ENCODE results near the gene CHKA. TPM values are rescaled to one million over a fixed set of nuclear protein-coding genes. Genes with fewer than 3 reads are reported as not detected.

CHKA gene
- total RNA-seq, 2 donors from 2014 or later = 56.1 to 75.9 TPM

- Mint-ChIP-seq H3K4me1 (peaks cover 24% of the 10 kb centered on the region), H3K27ac (no peak overlapping the region), H3K9me3 (peaks cover 61% of the 10 kb centered on the region), H3K4me3 (no peak overlapping the region), H3K36me3 (ENCODE audit: low read depth) (peaks cover 8% of the 10 kb centered on the region), H3K27me3 (ENCODE audit: insufficient read depth) (no peaks in the 10 kb centered on the region)
- H3K27ac ChIP-seq (ENCODE audit: low read depth, low read length) = no peak overlapping the region
- no peaks in the 10 kb centered on the region for H3K36me3 ChIP-seq (ENCODE audit: control insufficient read depth, insufficient read depth, low read length)
- no peak for DNase-seq
- no peak overlapping the region for H3K4me3 ChIP-seq (ENCODE audit: low read length)
- H3K27me3 ChIP-seq (ENCODE audit: control insufficient read depth, insufficient read depth, low read length, poor library complexity, severe bottlenecking) = no peaks in the 10 kb centered on the region
- TF ChIP-seq CTCF (conservative IDR thresholded peaks at IDR 0.05) = no peak
- peaks cover 57% of the 10 kb centered on the region for H3K9me3 ChIP-seq (ENCODE audit: control insufficient read depth, low read length)
- peaks cover 2% of the 10 kb centered on the region for H3K4me1 ChIP-seq (ENCODE audit: control insufficient read depth, insufficient read depth, low read length)
- 90% methylated on average over 1 of the region's 1 CpG; no CpG with 5 or more reads in 1 of the 2 experiments for WGBS, 2 experiments (ENCODE audit: insufficient coverage in 1 of 2, insufficient read length in 1 of 2)
- no peak overlapping the region for H3K9ac ChIP-seq (ENCODE audit: extremely low read depth, low read length, poor library complexity, severe bottlenecking)
Measured at GRCh38 chr11:68130121-68130520, 8.9 kb upstream of the CHKA start.

- Mint-ChIP-seq H3K27ac (peak overlapping the region; percentile 89), H3K4me1 (peaks cover 36% of the 10 kb centered on the region), H3K27me3 (ENCODE audit: insufficient read depth) (no peaks in the 10 kb centered on the region), H3K36me3 (ENCODE audit: low read depth) (peaks cover 4% of the 10 kb centered on the region), H3K4me3 (peak overlapping the region; percentile 42), H3K9me3 (peaks cover 48% of the 10 kb centered on the region)
- Histone ChIP-seq H3K4me3 (ENCODE audit: low read length) (peak overlapping the region; percentile 62), H3K27ac (ENCODE audit: low read depth, low read length) (no peak overlapping the region), H3K9ac (ENCODE audit: extremely low read depth, low read length, poor library complexity, severe bottlenecking) (no peak overlapping the region), H3K4me1 (ENCODE audit: control insufficient read depth, insufficient read depth, low read length) (peaks cover 5% of the 10 kb centered on the region), H3K9me3 (ENCODE audit: control insufficient read depth, low read length) (peaks cover 45% of the 10 kb centered on the region), H3K36me3 (ENCODE audit: control insufficient read depth, insufficient read depth, low read length) (no peaks in the 10 kb centered on the region), H3K27me3 (ENCODE audit: control insufficient read depth, insufficient read depth, low read length, poor library complexity, severe bottlenecking) (no peaks in the 10 kb centered on the region)
- WGBS, 2 experiments (ENCODE audit: insufficient coverage in 1 of 2, insufficient read length in 1 of 2) = 54 to 69% methylated on average over 5 to 11 of the region's 15 CpGs
- DNase-seq = peak; percentile 87
- TF ChIP-seq CTCF (conservative IDR thresholded peaks at IDR 0.05) = no peak
Measured at GRCh38 chr11:68128682-68129327, 7.6 kb upstream of the CHKA start.

- no peak overlapping the region for H3K9ac ChIP-seq (ENCODE audit: extremely low read depth, low read length, poor library complexity, severe bottlenecking)
- H3K27me3 ChIP-seq (ENCODE audit: control insufficient read depth, insufficient read depth, low read length, poor library complexity, severe bottlenecking) = no peaks in the 10 kb centered on the region
- peak overlapping the region; percentile 64 for H3K27ac ChIP-seq (ENCODE audit: low read depth, low read length)
- no peaks in the 10 kb centered on the region for H3K36me3 ChIP-seq (ENCODE audit: control insufficient read depth, insufficient read depth, low read length)
- Mint-ChIP-seq H3K4me3 (peak overlapping the region; percentile 42), H3K4me1 (peaks cover 37% of the 10 kb centered on the region), H3K36me3 (ENCODE audit: low read depth) (peaks cover 2% of the 10 kb centered on the region), H3K27ac (peak overlapping the region; percentile 90), H3K27me3 (ENCODE audit: insufficient read depth) (no peaks in the 10 kb centered on the region), H3K9me3 (peaks cover 42% of the 10 kb centered on the region)
- 16 to 24% methylated on average over 11 to 45 of the region's 48 CpGs for whole genome bisulfite sequencing, 2 experiments (ENCODE audit: insufficient coverage in 1 of 2, insufficient read length in 1 of 2)
- peak; percentile 99 for DNase-seq
- peak overlapping the region; percentile 62 for H3K4me3 ChIP-seq (ENCODE audit: low read length)
- no peak for TF ChIP-seq CTCF (conservative IDR thresholded peaks at IDR 0.05)
- H3K4me1 ChIP-seq (ENCODE audit: control insufficient read depth, insufficient read depth, low read length) = peaks cover 5% of the 10 kb centered on the region
- peaks cover 39% of the 10 kb centered on the region for H3K9me3 ChIP-seq (ENCODE audit: control insufficient read depth, low read length)
Measured at GRCh38 chr11:68127714-68128681, 6.8 kb upstream of the CHKA start.
